HCT116 (cell line): Measurements from ENCODE around the gene DDX3Y. TPM values are rescaled to one million over a fixed set of nuclear protein-coding genes. Genes with fewer than 3 reads are reported as not detected.

Source experiments
- ATAC-seq: fragments of 200-7000 bp; cut with Tn5 transposase; 2 replicates; pipeline ENCODE4 v1.9.1; 2020; ENCODE audit warnings: mild to moderate bottlenecking, moderate library complexity
- BruUV-seq: library from RNA; stranded (reverse); fragments of 400-500 nt; replicated peaks from 2 replicates; lab custom pipeline; 2021; lab: Mats Ljungman, UMichigan
- CTCF ChIA-PET: fragments of 300-600 bp; sonication (Branson Sonifier 250); formaldehyde crosslinking; loops from one replicate; lab custom pipeline; 2021; ENCODE audit warnings: antibody characterized with exemption; lab: Charles Lee
- POLR2A ChIA-PET: fragments of 300-600, 350-600 bp; sonication (Branson Sonifier 250); formaldehyde crosslinking; loops from one replicate; lab custom pipeline; 2021; ENCODE audit warnings: antibody characterized with exemption; lab: Charles Lee
- RAD21 ChIA-PET, 2 experiments: fragments of 300-600 bp; sonication (Branson Sonifier 250); formaldehyde crosslinking; loops; one replicate each; lab custom pipeline; 2023; ENCODE audit warnings: low total read pairs in 2 of 2; ENCODE audit not compliant: uncharacterized antibody in 2 of 2, unreplicated experiment in 2 of 2, low non-redundant PET in 1 of 2; lab: Charles Lee
- DNase-seq: peaks from one replicate; pipeline ENCODE4 v3.0.0-alpha.2; 2010; ENCODE audit warnings: low read depth, low spot score
- H2AFZ ChIP-seq: fragments of 200-600 bp; shearing (Covaris generic), sonication (generic); 2 replicates; pipeline ENCODE4 v1.6.1; 2017; ENCODE audit warnings: low read depth, mixed run types, mixed read lengths, antibody characterized with exemption, low read length; ENCODE audit not compliant: poor library complexity, severe bottlenecking
- H3K27ac ChIP-seq: 2 replicates; pipeline ENCODE4 v1.5.1; 2012; ENCODE audit warnings: low read depth, low read length
- H3K27me3 ChIP-seq: fragments of 200-600 bp; sonication (generic); 2 replicates; pipeline ENCODE4 v1.6.1; 2016; ENCODE audit warnings: mixed run types, low read length, mixed read lengths; ENCODE audit not compliant: insufficient read depth
- H3K36me3 ChIP-seq, 2 experiments: fragments of 200-500 bp in 1 of 2; fragments of 200-600 bp in 1 of 2; sonication (Bioruptor generic) in 1 of 2; sonication (generic) in 1 of 2; 2 replicates each; pipeline versions ENCODE4 v1.5.1 to v1.6.1; 2014 to 2016; ENCODE audit warnings: low read length in 2 of 2, inconsistent platforms in 1 of 2, mixed read lengths in 1 of 2, mixed run types in 1 of 2; ENCODE audit not compliant: insufficient read depth in 2 of 2, control insufficient read depth in 1 of 2
- H3K4me1 ChIP-seq, 2 experiments: fragments of 200-600 bp in 1 of 2; sonication (generic) in 1 of 2; 2 replicates each; pipeline versions ENCODE4 v1.5.1 to v1.6.1; 2012 to 2017; ENCODE audit warnings: low read length in 2 of 2, inconsistent platforms in 1 of 2, mild to moderate bottlenecking in 1 of 2, mixed read lengths in 1 of 2, mixed run types in 1 of 2, moderate library complexity in 1 of 2; ENCODE audit not compliant: insufficient read depth in 2 of 2, control insufficient read depth in 1 of 2
- H3K4me2 ChIP-seq: fragments of 200-600 bp; sonication (generic); 2 replicates; pipeline ENCODE4 v1.6.1; 2017; ENCODE audit warnings: mixed run types, low read length, mixed read lengths
- H3K4me3 ChIP-seq, 2 experiments: fragments of 200-600 bp in 1 of 2; sonication (generic) in 1 of 2; replicated peaks in 1 of 2; 2 replicates each; pipeline ENCODE4 v1.5.1; 2011 to 2016; ENCODE audit warnings: low read length in 2 of 2, control low read depth in 1 of 2, low read depth in 1 of 2, mild to moderate bottlenecking in 1 of 2, mixed read lengths in 1 of 2, mixed run types in 1 of 2
- H3K79me2 ChIP-seq: fragments of 200-600 bp; sonication (generic); 2 replicates; pipeline ENCODE4 v1.6.1; 2017; ENCODE audit warnings: mild to moderate bottlenecking, mixed run types, low read length, moderate library complexity, mixed read lengths; ENCODE audit not compliant: insufficient read depth
- H3K9ac ChIP-seq: fragments of 200-600 bp; sonication (generic); 2 replicates; pipeline ENCODE4 v1.6.1; 2016; ENCODE audit warnings: low read length, mixed read lengths
- H3K9me2 ChIP-seq: fragments of 200-600 bp; sonication (generic), shearing (Covaris generic); 2 replicates; pipeline ENCODE4 v1.6.1; 2017; ENCODE audit warnings: mixed run types, mild to moderate bottlenecking, moderate library complexity; ENCODE audit not compliant: insufficient read depth
- H3K9me3 ChIP-seq, 2 experiments: fragments of 200-500 bp in 1 of 2; fragments of 200-600 bp in 1 of 2; sonication (Bioruptor generic) in 1 of 2; sonication (generic) in 1 of 2; 2 replicates each; pipeline ENCODE4 v1.6.1; 2014 to 2017; ENCODE audit warnings: low read length in 2 of 2, mixed read lengths in 2 of 2, inconsistent platforms in 1 of 2, low read depth in 1 of 2, mild to moderate bottlenecking in 1 of 2, mixed run types in 1 of 2, moderate library complexity in 1 of 2; ENCODE audit not compliant: control insufficient read depth in 1 of 2, insufficient read depth in 1 of 2
- H4K20me1 ChIP-seq: fragments of 200-600 bp; sonication (generic), shearing (Covaris generic); 2 replicates; pipeline ENCODE4 v1.6.1; 2017; ENCODE audit warnings: mixed run types, mild to moderate bottlenecking, moderate library complexity; ENCODE audit not compliant: insufficient read depth
- CEBPB ChIP-seq: IDR thresholded peaks from 2 replicates; pipeline ENCODE4 v1.6.1; 2012; ENCODE audit warnings: low read depth
- EZH2phosphoT487 ChIP-seq: fragments of 200-600 bp; IDR thresholded peaks from 2 replicates; pipeline ENCODE4 v1.6.1; 2018; ENCODE audit warnings: antibody characterized with exemption, borderline replicate concordance
- FOSL1 ChIP-seq: IDR thresholded peaks from 2 replicates; pipeline ENCODE4 v1.6.1; 2012; ENCODE audit warnings: low read depth
- JUND ChIP-seq: IDR thresholded peaks from 2 replicates; pipeline ENCODE4 v1.6.1; 2012
- POLR2A ChIP-seq: IDR thresholded peaks from 2 replicates; pipeline ENCODE4 v1.7.0; 2011; ENCODE audit warnings: borderline replicate concordance; ENCODE audit not compliant: insufficient read depth, insufficient read length; ENCODE audit errors: extremely low read depth
- POLR2AphosphoS5 ChIP-seq: IDR thresholded peaks from 2 replicates; pipeline ENCODE4 v1.6.1; 2011; ENCODE audit warnings: mild to moderate bottlenecking, low read depth, low read length, moderate library complexity
- RAD21 ChIP-seq: IDR thresholded peaks from 2 replicates; pipeline ENCODE4 v1.6.1; 2012; ENCODE audit warnings: low read depth, mild to moderate bottlenecking
- SP1 ChIP-seq: IDR thresholded peaks from 2 replicates; pipeline ENCODE4 v1.6.1; 2012; ENCODE audit warnings: low read depth
- YY1 ChIP-seq: IDR thresholded peaks from 2 replicates; pipeline ENCODE4 v1.6.1; 2011; ENCODE audit warnings: low read length, low read depth, moderate library complexity, mild to moderate bottlenecking; ENCODE audit not compliant: insufficient replicate concordance; ENCODE audit errors: extremely low read depth
- ZNF274 ChIP-seq: fragments of 200-500 bp; sonication (Bioruptor generic); IDR thresholded peaks from 2 replicates; pipeline ENCODE4 v1.6.1; 2014; ENCODE audit warnings: mild to moderate bottlenecking, low read depth, low read length, inconsistent platforms
- intact Hi-C: fragments of 100-400 bp; cut with micrococcal nuclease; formaldehyde crosslinking; loops from 2 replicates; pipeline ENCODE4 v1.10.0; 2022
- total RNA-seq: library from RNA; stranded (reverse); gene quantifications from one replicate; pipeline ENCODE4 v1.2.1, GENCODE V29; 2021; ENCODE audit not compliant: unreplicated experiment
- TF ChIP-seq, protein P1 (sequence below): IDR thresholded peaks from 2 replicates; pipeline ENCODE4 v1.6.1; 2011; ENCODE audit warnings: mild to moderate bottlenecking, low read length, moderate library complexity; ENCODE audit not compliant: insufficient replicate concordance; ENCODE audit errors: extremely low read depth

DDX3Y gene
- total RNA-seq, 1 experiment from 2014 or later = 33.8 TPM

DNA sequence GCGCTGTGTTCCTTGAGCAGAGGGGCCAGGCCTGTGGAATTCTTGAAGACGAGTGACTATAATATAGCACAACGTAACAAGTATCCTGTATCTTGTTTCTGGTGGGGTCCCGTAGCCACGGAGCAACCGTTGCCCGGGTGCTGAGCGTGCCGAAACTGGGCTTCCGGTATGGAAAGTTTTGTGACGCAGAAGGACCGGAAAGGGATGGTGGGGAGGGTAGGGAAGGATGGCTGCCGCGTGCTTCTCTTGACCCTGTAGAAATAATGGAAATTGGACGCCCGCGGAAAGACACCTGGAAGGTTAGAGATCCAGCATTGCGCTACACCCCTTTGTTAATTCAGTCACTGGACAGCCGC is 827 bp downstream of the DDX3Y start:
- Histone ChIP-seq H3K27ac (no peak overlapping the region), H3K79me2 (peaks cover 49% of the 10 kb centered on the region), H3K4me2 (peak overlapping the region; percentile 51), H3K9me2 (no peaks in the 10 kb centered on the region), H3K9me3 (no peaks in the 10 kb centered on the region), H4K20me1 (no peaks in the 10 kb centered on the region), H3K4me1 (no peaks in the 10 kb centered on the region), H2AFZ (no peak overlapping the region), H3K4me3 (peak overlapping the region; percentile 49 to 61), H3K27me3 (no peaks in the 10 kb centered on the region), H3K36me3 (no peaks in the 10 kb centered on the region), H3K9ac (peak overlapping the region; percentile 70)
- intact Hi-C loops = no loop called here
- CTCF ChIA-PET = no interaction called here
- DNase-seq (peak; percentile 6), ATAC-seq (peak; percentile 72)
- RAD21 ChIA-PET = no interaction called here
- TF ChIP-seq JUND (no peak), FOSL1 (no peak), ZNF274 (no peak), POLR2A (no peak), CEBPB (no peak)
- no TSS peak for BruUV-seq
- POLR2A ChIA-PET = no interaction called here

DNA sequence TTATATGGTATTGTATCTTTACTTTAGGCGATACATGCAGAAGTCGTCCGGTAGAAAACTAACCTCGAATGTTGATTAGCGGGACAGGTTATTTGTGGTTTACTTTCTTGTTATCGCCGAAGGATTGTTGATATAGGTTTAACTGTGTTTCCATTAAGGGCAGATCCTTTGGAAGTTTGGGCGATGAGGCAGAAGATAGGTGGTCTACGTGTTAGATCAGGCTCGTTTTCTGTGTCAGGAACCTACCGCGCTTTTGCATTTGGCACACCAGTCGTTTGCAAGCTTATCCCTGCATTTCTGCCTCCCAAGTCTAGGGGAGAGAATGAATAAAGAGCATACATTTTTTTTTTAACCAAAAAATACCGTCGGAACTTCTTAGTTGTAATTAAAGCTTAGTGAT is 1.2 kb downstream of the DDX3Y start:
- H3K27ac ChIP-seq = no peak overlapping the region
- ChIA-PET POLR2A (no interaction called here), CTCF (no interaction called here), RAD21 (no interaction called here)
- no peaks in the 10 kb centered on the region for H3K27me3 ChIP-seq
- H3K9me3 ChIP-seq = no peaks in the 10 kb centered on the region
- intact Hi-C loops = no loop called here
- peak overlapping the region; percentile 49 to 61 for H3K4me3 ChIP-seq
- TF ChIP-seq RAD21 = no peak
- TF ChIP-seq JUND = no peak
- TF ChIP-seq, protein P1, sequence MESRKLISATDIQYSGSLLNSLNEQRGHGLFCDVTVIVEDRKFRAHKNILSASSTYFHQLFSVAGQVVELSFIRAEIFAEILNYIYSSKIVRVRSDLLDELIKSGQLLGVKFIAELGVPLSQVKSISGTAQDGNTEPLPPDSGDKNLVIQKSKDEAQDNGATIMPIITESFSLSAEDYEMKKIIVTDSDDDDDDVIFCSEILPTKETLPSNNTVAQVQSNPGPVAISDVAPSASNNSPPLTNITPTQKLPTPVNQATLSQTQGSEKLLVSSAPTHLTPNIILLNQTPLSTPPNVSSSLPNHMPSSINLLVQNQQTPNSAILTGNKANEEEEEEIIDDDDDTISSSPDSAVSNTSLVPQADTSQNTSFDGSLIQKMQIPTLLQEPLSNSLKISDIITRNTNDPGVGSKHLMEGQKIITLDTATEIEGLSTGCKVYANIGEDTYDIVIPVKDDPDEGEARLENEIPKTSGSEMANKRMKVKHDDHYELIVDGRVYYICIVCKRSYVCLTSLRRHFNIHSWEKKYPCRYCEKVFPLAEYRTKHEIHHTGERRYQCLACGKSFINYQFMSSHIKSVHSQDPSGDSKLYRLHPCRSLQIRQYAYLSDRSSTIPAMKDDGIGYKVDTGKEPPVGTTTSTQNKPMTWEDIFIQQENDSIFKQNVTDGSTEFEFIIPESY = no peak
- no peak for TF ChIP-seq YY1
- TF ChIP-seq SP1 = no peak
- TF ChIP-seq EZH2phosphoT487 = no peak
- TF ChIP-seq ZNF274 = no peak
- TF ChIP-seq POLR2AphosphoS5 = no peak
- H3K9me2 ChIP-seq = no peaks in the 10 kb centered on the region
- peaks cover 51% of the 10 kb centered on the region for H3K79me2 ChIP-seq
- H3K9ac ChIP-seq = peak overlapping the region; percentile 70
- H3K36me3 ChIP-seq = no peaks in the 10 kb centered on the region
- no peak for ATAC-seq
- no peaks in the 10 kb centered on the region for H4K20me1 ChIP-seq
- H3K4me1 ChIP-seq = no peaks in the 10 kb centered on the region
- no TSS peak for BruUV-seq
- DNase-seq = no peak
- H2AFZ ChIP-seq = no peak overlapping the region
- H3K4me2 ChIP-seq = peak overlapping the region; percentile 51
